ENCODE data around the gene ZNF3. TPM values are rescaled to one million over a fixed set of nuclear protein-coding genes. Genes with fewer than 3 reads are reported as not detected.

The ZNF3 gene
- total RNA-seq, 4 donors from 2014 or later = 37.4 to 42.7 (median 41.0) TPM

- 22 to 80% methylated on average over 3 to 19 of the region's 19 CpGs for WGBS, 2 donors (ENCODE audit: low coverage in 1 of 2)
- in situ Hi-C loops (cut with MboI; ENCODE audit: low pct_ligation_motif_present in 1 of 4, low pct_unique_long_range_greater_than_20kb in 1 of 4, low sequenced_read_pairs in 3 of 4) = loop anchor here in 1 of 4 donors (5.0 kb wide), 1 partner anchor 87 kb away; no protein-coding TSS in a partner anchor
- Histone ChIP-seq H3K9me3 (no peaks in the 10 kb centered on the region), H3K27me3 (no peaks in the 10 kb centered on the region), H3K27ac (peak overlapping the region; percentile 88 to 94 (median 90)), H3K36me3 (no peaks in the 10 kb centered on the region), H3K4me1 (peaks cover 6 to 32% (median 28%) of the 10 kb centered on the region in 4 donors), H3K4me3 (peak overlapping the region; percentile 63 to 78 (median 73))
- peak; percentile 68 for DNase-seq
- intact Hi-C loops (cut with DNase I; ENCODE audit: low total_unique reads) = no loop called here
- TF ChIP-seq POLR2AphosphoS5 (IDR thresholded peaks at IDR 0.05) = no peak
- TF ChIP-seq EP300 (IDR thresholded peaks at IDR 0.05; ENCODE audit: low read depth) = no peak
- no peak for TF ChIP-seq POLR2A (IDR thresholded peaks at IDR 0.05)
- TF ChIP-seq CTCF (IDR thresholded peaks at IDR 0.05) = no peak
These were observed 38.6 kb upstream of the ZNF3 start for GRCh38 chr7:100119970-100120732.

DNA sequence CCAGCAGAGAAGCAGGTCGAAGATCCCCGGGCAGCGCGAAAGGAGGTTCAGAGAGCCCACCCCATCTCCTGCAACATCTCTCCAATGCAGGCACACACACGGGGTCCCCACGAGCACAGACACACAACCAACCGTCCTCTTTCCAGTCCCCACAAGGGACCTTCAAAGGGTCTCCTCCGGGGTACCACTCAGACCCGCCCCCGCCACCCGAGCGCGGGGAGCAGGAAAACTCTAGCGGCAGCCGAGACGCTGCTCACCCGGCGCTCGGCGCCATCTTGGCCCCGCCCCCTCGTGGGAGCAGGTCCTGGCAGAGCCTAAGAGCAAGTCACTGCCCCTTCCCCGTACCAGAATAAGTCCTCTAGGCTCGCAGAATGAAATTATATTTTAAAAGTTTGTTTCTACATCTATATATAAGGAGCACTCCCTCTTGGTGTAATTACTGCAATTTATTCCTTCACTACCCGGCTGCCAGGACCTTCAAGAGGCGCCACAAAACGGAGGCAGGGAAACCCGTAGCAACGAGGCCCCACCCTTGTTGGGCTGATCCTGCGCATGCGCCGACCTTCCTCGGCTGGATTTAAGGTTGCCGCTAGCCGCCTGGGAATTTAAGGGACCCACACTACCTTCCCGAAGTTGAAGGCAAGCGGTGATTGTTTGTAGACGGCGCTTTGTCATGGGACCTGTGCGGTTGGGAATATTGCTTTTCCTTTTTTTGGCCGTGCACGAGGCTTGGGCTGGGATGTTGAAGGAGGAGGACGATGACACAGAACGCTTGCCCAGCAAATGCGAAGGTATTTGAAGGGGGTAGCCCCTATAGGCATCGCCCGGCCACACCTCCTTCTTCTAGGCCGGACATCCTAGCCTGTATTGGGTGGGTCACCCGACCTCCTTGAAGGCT lies 37.8 kb upstream of the ZNF3 start, which contains the start of the genes CNPY4 and TAF6:
Gene CNPY4, plus strand, starts transcription at position 563 of the 898 bp plus-strand sequence. Its CDS starts 111 bp downstream, at position 674.
Gene TAF6, minus strand, starts transcription at position 287 of the 898 bp plus-strand sequence. CDS start 5,149 bp downstream, outside the sequence.
- H3K9me3 ChIP-seq = no peaks in the 10 kb centered on the region
- peak; percentile 96 for DNase-seq
- H3K4me3 ChIP-seq = peak within 1 kb of the TSS; percentile 63 to 78 (median 73)
- no peaks in the 10 kb centered on the region for H3K27me3 ChIP-seq
- WGBS, 2 donors (ENCODE audit: low coverage in 1 of 2) = 0% methylated on average over 47 of the region's 49 CpGs; no CpG with 5 or more reads in 1 of the 2 donors
- peak in 3 of 5 experiments; percentile 13 to 34 (median 28) for TF ChIP-seq CTCF (IDR thresholded peaks at IDR 0.05)
- peak; percentile 56 for TF ChIP-seq POLR2A (IDR thresholded peaks at IDR 0.05)
- TF ChIP-seq POLR2AphosphoS5 (IDR thresholded peaks at IDR 0.05) = peak; percentile 48 to 66 (median 50)
- no peak for TF ChIP-seq EP300 (IDR thresholded peaks at IDR 0.05; ENCODE audit: low read depth)
- in situ Hi-C loops (cut with MboI; ENCODE audit: low pct_ligation_motif_present in 1 of 4, low pct_unique_long_range_greater_than_20kb in 1 of 4, low sequenced_read_pairs in 3 of 4) = no loop called here
- no peaks in the 10 kb centered on the region for H3K36me3 ChIP-seq
- H3K27ac ChIP-seq = peak within 1 kb of the TSS; percentile 88 to 94 (median 90)
- intact Hi-C loops (cut with DNase I; ENCODE audit: low total_unique reads) = no loop called here
- peaks cover 6 to 24% (median 21%) of the 10 kb centered on the region in 4 donors for H3K4me1 ChIP-seq

GRCh38 chr7:100118388-100119071 lies 37.0 kb upstream of the ZNF3 start:
- H3K4me1 ChIP-seq = peaks cover 6 to 20% (median 17%) of the 10 kb centered on the region in 4 donors
- TF ChIP-seq EP300 (IDR thresholded peaks at IDR 0.05; ENCODE audit: low read depth) (no peak), CTCF (IDR thresholded peaks at IDR 0.05) (no peak)
- H3K36me3 ChIP-seq = no peaks in the 10 kb centered on the region
- DNase-seq = no peak
- H3K27me3 ChIP-seq = no peaks in the 10 kb centered on the region
- in situ Hi-C loops (cut with MboI; ENCODE audit: low pct_ligation_motif_present in 1 of 4, low pct_unique_long_range_greater_than_20kb in 1 of 4, low sequenced_read_pairs in 3 of 4) = no loop called here
- intact Hi-C loops (cut with DNase I; ENCODE audit: low total_unique reads) = no loop called here
- H3K9me3 ChIP-seq = no peaks in the 10 kb centered on the region
- peak overlapping the region; percentile 88 to 94 (median 90) for H3K27ac ChIP-seq
- WGBS, 2 donors (ENCODE audit: low coverage in 1 of 2) = 18 to 21% methylated on average over 11 to 18 of the region's 18 CpGs
- H3K4me3 ChIP-seq = peak overlapping the region; percentile 60 to 78 (median 73)

All from transverse colon (tissue), 4 donors.